Endothelial cell of umbilical vein (primary cell): Measurements from ENCODE around the gene FOXK1. TPM values are rescaled to one million over a fixed set of nuclear protein-coding genes. Genes with fewer than 3 reads are reported as not detected.

ENCODE experiments used
- BruUV-seq: library from RNA; stranded (reverse); fragments of 400-500 nt; replicated peaks from 2 replicates; lab custom pipeline; 2021; lab: Mats Ljungman, UMichigan
- CTCF ChIA-PET: fragments of 300-600, 350-600 bp; sonication (Branson Sonifier 250); formaldehyde crosslinking; loops from one replicate; lab custom pipeline; 2021; ENCODE audit warnings: antibody characterized with exemption, inconsistent platforms; lab: Charles Lee
- POLR2A ChIA-PET: fragments of 300-600, 350-600 bp; sonication (Branson Sonifier 250); formaldehyde crosslinking; loops from one replicate; lab custom pipeline; 2021; ENCODE audit warnings: antibody characterized with exemption, inconsistent platforms; lab: Charles Lee
- DNase-seq: peaks from one replicate; pipeline ENCODE4 v3.0.0-alpha.2; 2011; ENCODE audit warnings: low read depth, low spot score
- FAIRE-seq: peaks from 2 replicates; lab custom pipeline; 2011; peaks lifted over from hg19 to GRCh38; lab: Jason Lieb, UNC
- H2AFZ ChIP-seq: 2 replicates; pipeline ENCODE4 v1.6.0; 2012; ENCODE audit warnings: low read depth, low read length, control low read depth, inconsistent platforms
- H3K27ac ChIP-seq: 2 replicates; pipeline ENCODE4 v1.5.1; 2011; ENCODE audit warnings: low read depth, mild to moderate bottlenecking, control low read depth, low read length, moderate library complexity; ENCODE audit not compliant: insufficient read depth
- H3K27me3 ChIP-seq, 2 experiments: 2 replicates each; pipeline versions ENCODE4 v1.6.0 to v1.6.1; 2011; ENCODE audit warnings: low read length in 2 of 2, mixed read lengths in 1 of 2; ENCODE audit not compliant: control insufficient read depth in 2 of 2, insufficient read depth in 2 of 2
- H3K36me3 ChIP-seq, 2 experiments: 2 replicates in 1 of 2; 3 replicates in 1 of 2; pipeline ENCODE4 v1.5.1; 2011; ENCODE audit warnings: low read length in 2 of 2, mild to moderate bottlenecking in 1 of 2, moderate library complexity in 1 of 2; ENCODE audit not compliant: control insufficient read depth in 2 of 2, insufficient read depth in 2 of 2; ENCODE audit errors: extremely low read depth in 1 of 2
- H3K4me1 ChIP-seq: 3 replicates; pipeline ENCODE4 v1.5.1; 2011; ENCODE audit warnings: mild to moderate bottlenecking, low read length; ENCODE audit not compliant: control insufficient read depth, insufficient read depth; ENCODE audit errors: extremely low read depth
- H3K4me2 ChIP-seq: 2 replicates; pipeline ENCODE4 v1.6.1; 2011; ENCODE audit warnings: low read length, control low read depth, mixed read lengths; ENCODE audit not compliant: insufficient read depth
- H3K4me3 ChIP-seq, 3 experiments: fragments of 200-600 bp in 1 of 3; sonication (generic), shearing (Covaris generic) in 1 of 3; replicated peaks in 1 of 3; 2 replicates each; pipeline ENCODE4 v1.5.1; 2011 to 2016; ENCODE audit warnings: control low read depth in 3 of 3, low read length in 3 of 3, mild to moderate bottlenecking in 2 of 3, inconsistent platforms in 1 of 3, low read depth in 1 of 3, moderate library complexity in 1 of 3; ENCODE audit not compliant: insufficient read depth in 1 of 3
- H3K79me2 ChIP-seq: 2 replicates; pipeline ENCODE4 v1.6.0; 2012; ENCODE audit warnings: low read length, inconsistent platforms; ENCODE audit not compliant: control insufficient read depth, insufficient read depth
- H3K9ac ChIP-seq: replicated peaks from 2 replicates; pipeline ENCODE3; 2011; ENCODE audit warnings: low read length, control low read depth; ENCODE audit not compliant: insufficient read depth; ENCODE audit errors: extremely low read depth
- H3K9me1 ChIP-seq: replicated peaks from 3 replicates; pipeline ENCODE4 v1.6.0; 2011; ENCODE audit warnings: mild to moderate bottlenecking, low read length; ENCODE audit not compliant: control insufficient read depth, insufficient read depth; ENCODE audit errors: extremely low read depth
- H3K9me3 ChIP-seq: replicated peaks from 2 replicates; pipeline ENCODE4 v1.5.1; 2012; ENCODE audit warnings: low read length, inconsistent platforms; ENCODE audit not compliant: control insufficient read depth, insufficient read depth
- H4K20me1 ChIP-seq: replicated peaks from 2 replicates; pipeline ENCODE3; 2011; ENCODE audit warnings: mild to moderate bottlenecking, low read length; ENCODE audit not compliant: control insufficient read depth, insufficient read depth; ENCODE audit errors: extremely low read depth
- EZH2 ChIP-seq: IDR thresholded peaks from 2 replicates; pipeline ENCODE4 v1.6.1; 2012; ENCODE audit warnings: borderline replicate concordance, low read depth, mild to moderate bottlenecking, moderate library complexity, low read length, inconsistent platforms; ENCODE audit not compliant: severe bottlenecking
- FOS ChIP-seq: IDR thresholded peaks from 2 replicates; pipeline ENCODE4 v1.6.1; 2011; ENCODE audit warnings: mild to moderate bottlenecking, low read length, moderate library complexity, borderline replicate concordance; ENCODE audit not compliant: insufficient read depth
- GATA2 ChIP-seq: IDR thresholded peaks from 2 replicates; pipeline ENCODE4 v1.7.0; 2011; ENCODE audit warnings: low read depth, mild to moderate bottlenecking, moderate library complexity, mixed read lengths, low read length; ENCODE audit not compliant: insufficient read length, insufficient read depth
- JUN ChIP-seq: IDR thresholded peaks from 2 replicates; pipeline ENCODE4 v1.6.1; 2011; ENCODE audit warnings: borderline replicate concordance, low read depth; ENCODE audit not compliant: insufficient read length, insufficient read depth
- MYC ChIP-seq: IDR thresholded peaks from one replicate; pipeline ENCODE4 v1.6.1; 2011; ENCODE audit warnings: mild to moderate bottlenecking, low read depth, low read length
- POLR2A ChIP-seq: IDR thresholded peaks from 2 replicates; pipeline ENCODE4 v1.6.1; 2012; ENCODE audit warnings: low read depth, mild to moderate bottlenecking, control low read depth, low read length
- POLR2AphosphoS5 ChIP-seq: IDR thresholded peaks from 2 replicates; pipeline ENCODE4 v1.6.1; 2012; ENCODE audit warnings: low read depth, mild to moderate bottlenecking, control low read depth, low read length, moderate library complexity; ENCODE audit not compliant: insufficient read depth
- dilution Hi-C: fragments of 300-500 bp; cut with MboI; formaldehyde crosslinking; loops from one replicate; pipeline ENCODE4 v1.15.0; 2019; ENCODE audit warnings: low sequenced_read_pairs; ENCODE audit not compliant: extremely low pct_ligation_motif_present
- intact Hi-C: fragments of 100-400 bp; cut with micrococcal nuclease; formaldehyde crosslinking; loops from one replicate; pipeline ENCODE4 v1.10.0; 2022
- polyA plus RNA-seq, 4 experiments: library from polyadenylated mRNA; depleted of rRNA in 3 of 4; stranded (reverse) in 3 of 4; unstranded in 1 of 4; fragments of >200 nt; gene quantifications; 2 replicates each; pipeline versions ENCODE4 v1.2.1 to v1.2.3, GENCODE V29; 2011 to 2012; ENCODE audit warnings: missing spikeins in 1 of 4
- total RNA-seq: library from RNA; stranded (reverse); gene quantifications from 2 replicates; pipeline ENCODE4 v1.2.3, GENCODE V29; 2021
- TF ChIP-seq, protein P1 (sequence below), 2 donors: IDR thresholded peaks; 1 replicate in 1 of 2; 2 replicates in 1 of 2; pipeline ENCODE4 v1.5.1; 2011; ENCODE audit warnings: low read length in 2 of 2, mild to moderate bottlenecking in 2 of 2, moderate library complexity in 2 of 2, control low read depth in 1 of 2, inconsistent platforms in 1 of 2, low read depth in 1 of 2; ENCODE audit not compliant: insufficient read depth in 1 of 2; ENCODE audit errors: extremely low read depth in 1 of 2
- TF ChIP-seq, protein P2 (sequence below): IDR thresholded peaks from 2 replicates; pipeline ENCODE4 v1.6.1; 2011; ENCODE audit not compliant: insufficient read depth, insufficient read length

The FOXK1 gene
- total and polyA plus RNA-seq, 2 donors (not counting 3 experiments of a cell fraction or from before 2014, with no cell fraction given), result 8.0 to 52.1 TPM

DNA sequence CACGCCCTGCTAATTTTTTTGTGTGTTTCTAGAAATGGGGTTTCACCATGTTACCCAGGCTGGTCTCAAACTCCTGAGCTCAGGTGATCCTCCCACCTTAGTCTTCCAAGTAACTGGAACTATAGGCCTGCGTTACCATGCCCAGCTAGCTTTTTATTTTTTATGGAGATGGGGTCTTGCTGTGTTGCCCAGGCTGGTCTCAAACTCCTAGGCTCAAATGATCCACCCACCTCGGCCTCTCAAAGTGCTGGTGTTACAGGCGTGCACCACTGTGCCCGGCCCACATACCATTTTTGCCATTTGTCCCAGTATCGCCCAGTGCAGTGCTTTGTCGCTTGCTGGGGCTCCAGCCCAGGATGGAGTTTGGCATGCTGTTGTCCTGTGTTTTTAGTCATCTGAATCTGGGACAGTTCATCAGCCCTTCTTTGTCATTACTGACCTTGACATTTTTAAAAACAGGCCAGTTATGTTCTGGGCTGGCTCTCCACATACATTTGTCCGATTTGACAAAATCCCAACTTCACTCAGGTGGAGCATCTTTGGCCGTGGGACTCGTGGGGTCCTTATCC lies 16.7 kb downstream of the FOXK1 start:
- ChIA-PET POLR2A (no interaction called here), CTCF (no interaction called here)
- no peaks in the 10 kb centered on the region for H3K9me3 ChIP-seq
- peaks cover 18% of the 10 kb centered on the region for H3K4me1 ChIP-seq
- H4K20me1 ChIP-seq, result no peaks in the 10 kb centered on the region
- peaks cover 0 to 2% of the 10 kb centered on the region in 2 experiments for H3K36me3 ChIP-seq
- H3K79me2 ChIP-seq, result peaks cover 90% of the 10 kb centered on the region
- no peaks in the 10 kb centered on the region for H3K27me3 ChIP-seq
- FAIRE-seq (no peak), DNase-seq (no peak)
- BruUV-seq, result no TSS peak
- TF ChIP-seq MYC (no peak), FOS (no peak), JUN (no peak), POLR2A (no peak), GATA2 (no peak), EZH2 (no peak), POLR2AphosphoS5 (no peak)
- TF ChIP-seq, protein P1, sequence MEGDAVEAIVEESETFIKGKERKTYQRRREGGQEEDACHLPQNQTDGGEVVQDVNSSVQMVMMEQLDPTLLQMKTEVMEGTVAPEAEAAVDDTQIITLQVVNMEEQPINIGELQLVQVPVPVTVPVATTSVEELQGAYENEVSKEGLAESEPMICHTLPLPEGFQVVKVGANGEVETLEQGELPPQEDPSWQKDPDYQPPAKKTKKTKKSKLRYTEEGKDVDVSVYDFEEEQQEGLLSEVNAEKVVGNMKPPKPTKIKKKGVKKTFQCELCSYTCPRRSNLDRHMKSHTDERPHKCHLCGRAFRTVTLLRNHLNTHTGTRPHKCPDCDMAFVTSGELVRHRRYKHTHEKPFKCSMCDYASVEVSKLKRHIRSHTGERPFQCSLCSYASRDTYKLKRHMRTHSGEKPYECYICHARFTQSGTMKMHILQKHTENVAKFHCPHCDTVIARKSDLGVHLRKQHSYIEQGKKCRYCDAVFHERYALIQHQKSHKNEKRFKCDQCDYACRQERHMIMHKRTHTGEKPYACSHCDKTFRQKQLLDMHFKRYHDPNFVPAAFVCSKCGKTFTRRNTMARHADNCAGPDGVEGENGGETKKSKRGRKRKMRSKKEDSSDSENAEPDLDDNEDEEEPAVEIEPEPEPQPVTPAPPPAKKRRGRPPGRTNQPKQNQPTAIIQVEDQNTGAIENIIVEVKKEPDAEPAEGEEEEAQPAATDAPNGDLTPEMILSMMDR (IDR thresholded peaks at IDR 0.05; ENCODE audit: extremely low read depth in 1 of 2, insufficient read depth in 1 of 2, low read depth in 1 of 2, low read length in 2 of 2), result no peak
- TF ChIP-seq, protein P2, sequence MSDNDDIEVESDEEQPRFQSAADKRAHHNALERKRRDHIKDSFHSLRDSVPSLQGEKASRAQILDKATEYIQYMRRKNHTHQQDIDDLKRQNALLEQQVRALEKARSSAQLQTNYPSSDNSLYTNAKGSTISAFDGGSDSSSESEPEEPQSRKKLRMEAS, result no peak
- no peak overlapping the region for H3K9ac ChIP-seq
- dilution Hi-C loops, result no loop called here
- intact Hi-C loops, result no loop called here
- H3K4me2 ChIP-seq, result no peak overlapping the region
- no peaks in the 10 kb centered on the region for H3K9me1 ChIP-seq
- H3K4me3 ChIP-seq, result no peak overlapping the region
- no peak overlapping the region for H2AFZ ChIP-seq
- H3K27ac ChIP-seq, result no peak overlapping the region
